ENCODE results near the gene PRKAR2A.
"Not testable (repeated sequence)": the region's sequence is repeated elsewhere in the genome, so short reads cannot be mapped to it uniquely, and the experiment has no call there.

Gene PRKAR2A

DNA sequence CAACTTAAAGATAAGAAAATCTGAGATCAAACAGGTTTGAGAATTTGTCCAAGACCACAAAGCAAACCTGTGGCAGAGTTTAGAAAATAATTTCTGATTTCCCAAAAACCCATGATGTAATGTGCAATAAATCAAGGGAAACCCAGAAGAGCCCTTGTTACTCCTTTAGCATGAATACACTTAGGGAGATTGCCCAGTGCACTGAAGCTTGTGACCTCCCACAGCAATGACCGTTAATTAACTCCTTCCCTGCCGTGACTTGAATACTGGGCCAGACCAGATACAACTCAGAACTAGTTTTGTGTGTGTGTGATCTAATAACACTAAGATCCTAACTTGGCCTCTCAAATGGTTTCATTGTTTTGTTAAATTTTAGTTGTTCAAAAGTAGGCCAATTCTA, 2.5 kb downstream of the PRKAR2A start:
- TF ChIP-seq, protein P1, sequence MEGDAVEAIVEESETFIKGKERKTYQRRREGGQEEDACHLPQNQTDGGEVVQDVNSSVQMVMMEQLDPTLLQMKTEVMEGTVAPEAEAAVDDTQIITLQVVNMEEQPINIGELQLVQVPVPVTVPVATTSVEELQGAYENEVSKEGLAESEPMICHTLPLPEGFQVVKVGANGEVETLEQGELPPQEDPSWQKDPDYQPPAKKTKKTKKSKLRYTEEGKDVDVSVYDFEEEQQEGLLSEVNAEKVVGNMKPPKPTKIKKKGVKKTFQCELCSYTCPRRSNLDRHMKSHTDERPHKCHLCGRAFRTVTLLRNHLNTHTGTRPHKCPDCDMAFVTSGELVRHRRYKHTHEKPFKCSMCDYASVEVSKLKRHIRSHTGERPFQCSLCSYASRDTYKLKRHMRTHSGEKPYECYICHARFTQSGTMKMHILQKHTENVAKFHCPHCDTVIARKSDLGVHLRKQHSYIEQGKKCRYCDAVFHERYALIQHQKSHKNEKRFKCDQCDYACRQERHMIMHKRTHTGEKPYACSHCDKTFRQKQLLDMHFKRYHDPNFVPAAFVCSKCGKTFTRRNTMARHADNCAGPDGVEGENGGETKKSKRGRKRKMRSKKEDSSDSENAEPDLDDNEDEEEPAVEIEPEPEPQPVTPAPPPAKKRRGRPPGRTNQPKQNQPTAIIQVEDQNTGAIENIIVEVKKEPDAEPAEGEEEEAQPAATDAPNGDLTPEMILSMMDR (conservative IDR thresholded peaks at IDR 0.05): no peak
- H3K27ac ChIP-seq: peak overlapping the region; percentile 97; the same call in 1 of the 2 replicates

DNA sequence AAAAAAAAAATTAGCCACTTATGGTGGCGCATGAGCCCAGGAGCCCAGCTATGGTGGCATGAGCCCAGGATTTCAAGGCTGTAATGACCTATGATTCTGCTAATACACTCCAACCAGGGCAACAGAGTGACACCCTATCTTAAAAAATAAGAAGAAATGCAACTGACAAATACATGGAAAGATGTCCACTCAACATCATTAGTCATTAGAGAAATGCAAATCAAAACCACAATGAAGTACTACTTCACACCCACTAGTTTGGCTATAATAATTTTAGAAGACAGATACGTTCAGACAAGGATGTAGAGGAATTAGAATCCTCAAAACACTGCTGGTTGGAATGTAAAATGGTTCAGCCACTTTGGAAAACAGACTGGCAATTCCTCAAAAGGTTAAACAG, 10.5 kb downstream of the PRKAR2A start:
- no peak overlapping the region for H3K27ac ChIP-seq
- TF ChIP-seq, protein P1 (conservative IDR thresholded peaks at IDR 0.05): no peak

- no peak overlapping the region for H3K27ac ChIP-seq
- TF ChIP-seq, protein P1 (conservative IDR thresholded peaks at IDR 0.05): no peak
These were observed 11.9 kb downstream of the PRKAR2A start for GRCh38 chr3:48835650-48836366.

DNA sequence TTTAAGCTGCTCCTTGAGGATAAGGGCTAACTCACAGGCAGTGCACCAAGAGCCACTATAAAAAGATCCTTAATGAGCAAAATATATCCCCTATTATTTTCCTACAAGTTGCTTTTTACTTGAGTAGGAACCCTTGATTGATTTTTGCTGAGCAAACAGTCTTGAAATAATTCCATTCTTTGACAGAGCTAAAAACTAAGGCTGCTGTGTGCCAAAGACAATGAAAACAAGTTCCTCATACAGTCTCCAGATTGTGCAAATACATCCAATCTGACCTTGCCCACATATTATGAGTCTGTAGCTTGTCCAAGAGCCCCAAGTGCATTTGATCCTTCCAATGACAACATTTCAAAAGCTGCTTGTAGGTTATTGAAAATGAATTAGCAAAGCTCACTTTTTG, 15.0 kb downstream of the PRKAR2A start:
- TF ChIP-seq, protein P1 (conservative IDR thresholded peaks at IDR 0.05): no peak
- H3K27ac ChIP-seq: no peak overlapping the region

- TF ChIP-seq, protein P1 (conservative IDR thresholded peaks at IDR 0.05): no peak
- H3K27ac ChIP-seq: no peak overlapping the region
These were observed 17.0 kb downstream of the PRKAR2A start for GRCh38 chr3:48830715-48831114.

- H3K27ac ChIP-seq: not testable (repeated sequence)
These were observed 18.1 kb downstream of the PRKAR2A start for GRCh38 chr3:48829525-48829924.

DNA sequence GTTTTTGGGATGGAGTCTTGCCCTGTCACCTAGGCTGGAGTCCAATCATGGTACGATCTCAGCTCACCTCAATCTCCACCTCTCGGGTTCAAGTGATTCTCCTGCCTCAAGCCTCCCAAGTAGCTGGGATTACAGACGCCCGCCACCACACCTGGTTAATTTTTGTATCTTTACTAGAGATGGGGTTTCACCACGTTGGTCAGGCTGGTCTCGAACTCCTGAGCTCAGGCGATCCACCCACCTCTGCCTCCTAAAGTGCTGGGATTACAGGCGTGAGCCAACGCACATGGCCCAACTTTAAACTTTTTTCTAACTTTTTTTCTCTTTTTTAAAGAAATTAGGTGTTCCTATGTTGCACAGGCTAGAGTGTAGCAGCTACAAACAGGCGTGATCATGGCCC, 19.8 kb downstream of the PRKAR2A start:
- H3K27ac ChIP-seq: not testable (repeated sequence)

DNA sequence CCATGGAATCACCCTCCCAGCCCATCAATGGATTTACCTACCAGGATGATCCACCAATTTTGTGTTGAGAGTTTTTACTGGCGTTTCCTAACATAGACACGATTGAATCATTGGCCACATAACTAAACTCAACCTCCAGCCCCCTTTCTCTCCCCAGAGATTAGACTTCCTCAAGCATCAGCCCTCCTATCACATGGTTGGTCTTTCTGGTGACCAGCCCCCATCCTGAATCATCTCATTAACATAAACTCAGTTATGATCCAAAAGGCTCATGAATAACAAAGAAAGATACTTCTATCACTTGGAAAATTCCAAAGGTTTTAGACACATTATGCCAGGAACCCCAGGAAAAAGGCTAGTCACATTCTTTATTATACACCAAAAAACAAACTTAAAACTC, 21.2 kb downstream of the PRKAR2A start:
- no peak overlapping the region for H3K27ac ChIP-seq
- TF ChIP-seq, protein P1 (conservative IDR thresholded peaks at IDR 0.05): no peak
